Activated CD8-positive, alpha-beta T cell treated with anti-CD3 and anti-CD28 coated beads for 36 hours (primary cell): ENCODE data around the gene TRAPPC8. TPM values are rescaled to one million over a fixed set of nuclear protein-coding genes. Genes with fewer than 3 reads are reported as not detected.

ENCODE experiments used
- ATAC-seq: fragments of 200-7000 bp; cut with Tn5 transposase; one replicate; pipeline ENCODE4 v1.10.0; 2021; ENCODE audit warnings: mild to moderate bottlenecking, moderate library complexity
- CTCF ChIA-PET: fragments of 350-600 bp; sonication (Branson Sonifier 250); formaldehyde crosslinking; loops from one replicate; lab custom pipeline; 2021; ENCODE audit warnings: antibody characterized with exemption; lab: Charles Lee
- POLR2A ChIA-PET: fragments of 350-600 bp; sonication (Branson Sonifier 250); formaldehyde crosslinking; loops from one replicate; lab custom pipeline; 2021; ENCODE audit warnings: antibody characterized with exemption; lab: Charles Lee
- DNase-seq: peaks from one replicate; pipeline ENCODE4 v3.0.0-alpha.2; 2020
- H3K27ac Mint-ChIP-seq: one replicate; pipeline ENCODE4 v1.8.0; 2021; ENCODE audit warnings: mild to moderate bottlenecking, mixed read lengths
- H3K27me3 Mint-ChIP-seq: one replicate; pipeline ENCODE4 v1.8.0; 2021; ENCODE audit warnings: mixed read lengths
- H3K36me3 Mint-ChIP-seq: one replicate; pipeline ENCODE4 v1.8.0; 2021; ENCODE audit warnings: low read depth, mixed read lengths
- H3K4me1 Mint-ChIP-seq: one replicate; pipeline ENCODE4 v1.8.0; 2021; ENCODE audit warnings: low read depth, mixed read lengths
- H3K4me3 Mint-ChIP-seq: one replicate; pipeline ENCODE4 v1.8.0; 2021; ENCODE audit warnings: mild to moderate bottlenecking, moderate library complexity, mixed read lengths
- H3K9me3 Mint-ChIP-seq: one replicate; pipeline ENCODE4 v1.8.0; 2021; ENCODE audit warnings: mixed read lengths
- CTCF ChIP-seq: fragments of 200-600 bp; IDR thresholded peaks from one replicate; pipeline ENCODE4 v1.8.0; 2022; ENCODE audit warnings: antibody characterized with exemption, mild to moderate bottlenecking
- intact Hi-C: fragments of 100-400 bp; cut with micrococcal nuclease; formaldehyde crosslinking; loops from one replicate; pipeline ENCODE4 v1.10.0; 2022
- total RNA-seq, 2 experiments: library from RNA; stranded (reverse); gene quantifications; one replicate each; pipeline ENCODE4 v1.2.3, GENCODE V29; 2021

TRAPPC8 gene
- total RNA-seq = 10 to 100 TPM; 26.1 to 29.6 TPM

GRCh38 chr18:31942999-31943877 is at the start of gene TRAPPC8:
TSS of gene TRAPPC8 (minus strand) at chr18:31943128. CDS start at chr18:31942764, 364 bp downstream.
- intact Hi-C loops = loop anchor here (2.0 to 5.0 kb wide), 2 partner anchors 76 to 149 kb away; partner anchors contain the start of genes RNF125 and RNF138
- no peaks in the 10 kb centered on the region for H3K9me3 Mint-ChIP-seq
- H3K4me1 Mint-ChIP-seq = peaks cover 33% of the 10 kb centered on the region
- ATAC-seq = peak; percentile 83
- H3K27me3 Mint-ChIP-seq = no peaks in the 10 kb centered on the region
- H3K27ac Mint-ChIP-seq = peak within 1 kb of the TSS; percentile 99
- peak within 1 kb of the TSS; percentile 100 for H3K4me3 Mint-ChIP-seq
- TF ChIP-seq CTCF = no peak
- CTCF ChIA-PET = interaction anchor here (0.7 to 2.6 kb wide), 7 partner anchors 33 to 129 kb away, joined by 3 to 15 read pairs (median 4); partner anchors contain the start of gene RNF125
- POLR2A ChIA-PET = interaction anchor here (0.8 to 4.1 kb wide), 16 partner anchors 18 to 164 kb away, joined by 3 to 35 read pairs (median 4); partner anchors contain the start of genes RNF125 and RNF138
- H3K36me3 Mint-ChIP-seq = peaks cover 5% of the 10 kb centered on the region
- peak; percentile 96 for DNase-seq

- TF ChIP-seq CTCF = no peak
- H3K4me3 Mint-ChIP-seq = no peak overlapping the region
- no peaks in the 10 kb centered on the region for H3K4me1 Mint-ChIP-seq
- no peak for DNase-seq
- no peak for ATAC-seq
- no peak overlapping the region for H3K27ac Mint-ChIP-seq
- no peaks in the 10 kb centered on the region for H3K9me3 Mint-ChIP-seq
- ChIA-PET CTCF (interaction anchor here (1.2 kb wide), 1 partner anchor 14 kb away, joined by 3 read pairs; no protein-coding TSS in a partner anchor), POLR2A (interaction anchor here (0.6 kb wide), 1 partner anchor 19 kb away, joined by 3 read pairs; no protein-coding TSS in a partner anchor)
- intact Hi-C loops = no loop called here
- no peaks in the 10 kb centered on the region for H3K27me3 Mint-ChIP-seq
- H3K36me3 Mint-ChIP-seq = no peaks in the 10 kb centered on the region
Measured at GRCh38 chr18:31990823-31991222, 47.9 kb upstream of the TRAPPC8 start.

- TF ChIP-seq CTCF = no peak
- Mint-ChIP-seq H3K9me3 (peaks cover under 1% of the 10 kb centered on the region), H3K27ac (no peak overlapping the region), H3K4me3 (no peak overlapping the region), H3K27me3 (no peaks in the 10 kb centered on the region), H3K4me1 (peaks cover 13% of the 10 kb centered on the region), H3K36me3 (no peaks in the 10 kb centered on the region)
- ChIA-PET CTCF (interaction anchor here (1.6 kb wide), 1 partner anchor 174 kb away, joined by 3 read pairs; no protein-coding TSS in a partner anchor), POLR2A (no interaction called here)
- ATAC-seq (no peak), DNase-seq (no peak)
- intact Hi-C loops = no loop called here
Measured at GRCh38 chr18:31983976-31984375, 41.0 kb upstream of the TRAPPC8 start.

- H3K27ac Mint-ChIP-seq = no peak overlapping the region
- H3K4me3 Mint-ChIP-seq = no peak overlapping the region
- no peak for DNase-seq
- H3K4me1 Mint-ChIP-seq = peaks cover 13% of the 10 kb centered on the region
- POLR2A ChIA-PET = interaction anchor here (0.5 kb wide), 1 partner anchor 136 kb away, joined by 3 read pairs; no protein-coding TSS in a partner anchor
- ATAC-seq = no peak
- H3K9me3 Mint-ChIP-seq = peaks cover 9% of the 10 kb centered on the region
- H3K36me3 Mint-ChIP-seq = no peaks in the 10 kb centered on the region
- TF ChIP-seq CTCF = no peak
- intact Hi-C loops = no loop called here
- CTCF ChIA-PET = no interaction called here
- no peaks in the 10 kb centered on the region for H3K27me3 Mint-ChIP-seq
Measured at GRCh38 chr18:31983020-31983419, 40.1 kb upstream of the TRAPPC8 start.

- no peaks in the 10 kb centered on the region for H3K36me3 Mint-ChIP-seq
- no peak for TF ChIP-seq CTCF
- H3K27ac Mint-ChIP-seq = no peak overlapping the region
- ATAC-seq = no peak
- peaks cover 9% of the 10 kb centered on the region for H3K9me3 Mint-ChIP-seq
- intact Hi-C loops = no loop called here
- H3K27me3 Mint-ChIP-seq = no peaks in the 10 kb centered on the region
- CTCF ChIA-PET = no interaction called here
- no peak for DNase-seq
- H3K4me1 Mint-ChIP-seq = peaks cover 13% of the 10 kb centered on the region
- no peak overlapping the region for H3K4me3 Mint-ChIP-seq
- POLR2A ChIA-PET = no interaction called here
Measured at GRCh38 chr18:31980863-31981262, 37.9 kb upstream of the TRAPPC8 start.
